Kidney (tissue), 14 donors: Measurements from ENCODE around the gene FAM24B. TPM values are rescaled to one million over a fixed set of nuclear protein-coding genes. Genes with fewer than 3 reads are reported as not detected.

ENCODE experiments used
- DNase-seq, 5 donors: peaks; one replicate each; pipeline ENCODE4 v3.0.0-alpha.2; 2013 to 2020
- FAIRE-seq: peaks from 2 replicates; lab custom pipeline; 2012; peaks lifted over from hg19 to GRCh38; lab: Jason Lieb, UNC
- H3K27ac ChIP-seq, 2 donors: one replicate each; pipeline ENCODE4 v1.7.0; 2013; ENCODE audit warnings: low read depth in 2 of 2, low read length in 2 of 2, inconsistent platforms in 1 of 2
- H3K27me3 ChIP-seq: one replicate; pipeline ENCODE4 v1.7.1; 2013; ENCODE audit warnings: low read length, inconsistent platforms; ENCODE audit not compliant: control insufficient read depth, insufficient read depth
- H3K36me3 ChIP-seq, 3 donors: one replicate each; pipeline versions ENCODE4 v1.7.0 to v1.7.1; 2013; ENCODE audit warnings: low read length in 3 of 3, control low read depth in 1 of 3, inconsistent platforms in 1 of 3; ENCODE audit not compliant: insufficient read depth in 3 of 3, control insufficient read depth in 2 of 3
- H3K4me1 ChIP-seq, 3 donors: one replicate each; pipeline versions ENCODE4 v1.7.0 to v1.7.1; 2013; ENCODE audit warnings: low read length in 3 of 3, inconsistent platforms in 1 of 3, low read depth in 1 of 3; ENCODE audit not compliant: control insufficient read depth in 2 of 3, insufficient read depth in 2 of 3
- H3K4me3 ChIP-seq, 3 donors: one replicate each; pipeline versions ENCODE4 v1.7.0 to v1.8.1; 2013; ENCODE audit warnings: low read length in 3 of 3, control low read depth in 1 of 3, inconsistent platforms in 1 of 3
- H3K9ac ChIP-seq, 3 donors: one replicate each; pipeline versions ENCODE4 v1.7.0 to v1.7.1; 2013; ENCODE audit warnings: low read length in 3 of 3, control low read depth in 1 of 3, inconsistent platforms in 1 of 3
- H3K9me3 ChIP-seq, 3 donors: one replicate each; pipeline versions ENCODE4 v1.7.0 to v1.7.1; 2013; ENCODE audit warnings: low read length in 3 of 3, control low read depth in 1 of 3, inconsistent platforms in 1 of 3; ENCODE audit not compliant: control insufficient read depth in 2 of 3, insufficient read depth in 1 of 3
- CTCF ChIP-seq: IDR thresholded peaks from 3 replicates; pipeline ENCODE4 v1.5.1; 2012; ENCODE audit warnings: mild to moderate bottlenecking, moderate library complexity, borderline replicate concordance; ENCODE audit not compliant: insufficient read depth; ENCODE audit errors: extremely low read depth
- intact Hi-C: fragments of 100-400 bp; cut with DNase I; formaldehyde crosslinking; loops from one replicate; pipeline ENCODE4 v1.11.1; 2022
- polyA plus RNA-seq: library from polyadenylated mRNA; stranded (reverse); fragments of 350-450 nt; fragmentation: Illumina TruSeq; extraction: RNeasy Lipid Tissue Mini Kit (QIAGEN cat#74804); gene quantifications from one replicate; pipeline ENCODE4 v1.2.3, GENCODE V29; 2014; ENCODE audit warnings: low read depth, low replicate concordance; ENCODE audit not compliant: insufficient read depth
- total RNA-seq: library from RNA; stranded (reverse); fragmentation: NEBNext Ultra II Directional; extraction: Animal tissue kit (Norgen Biotek cat#: 25700); gene quantifications from one replicate; pipeline ENCODE4 v1.2.1, GENCODE V29; 2021
- donor health status: control.
- donor health status: control.
- donor health status: control.
- donor health status: control.
- donor health status: control.
- donor health status: DM: yes; HTN: yes; CAD: no.
- donor health status: Normal renal cell carcinoma (clear cell type).

FAM24B gene
- total and polyA plus RNA-seq, 2 donors from 2014 or later: 3.8 to 26.7 TPM

DNA sequence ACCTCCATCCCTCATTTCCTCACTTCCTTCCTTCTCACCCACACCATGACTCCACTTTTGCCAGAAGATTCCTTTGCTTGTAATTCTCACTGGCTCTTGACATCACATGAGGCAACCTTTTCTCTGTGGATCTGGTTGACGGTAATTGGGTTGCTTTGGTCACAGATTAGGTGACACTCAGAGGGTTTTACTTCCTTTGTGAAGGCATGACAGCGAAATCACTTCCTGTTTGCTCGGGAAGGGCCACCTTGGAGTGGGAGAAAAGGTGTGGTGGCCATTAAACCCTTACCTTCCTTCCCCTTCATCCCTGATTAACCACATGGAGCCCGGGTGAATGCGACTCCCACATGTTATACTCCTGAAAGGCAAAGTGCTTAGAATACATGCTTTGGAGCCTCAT, 63.9 kb downstream of the FAM24B start:
- DNase-seq (no peak), FAIRE-seq (no peak)
- no peak overlapping the region for H3K27ac ChIP-seq
- H3K4me3 ChIP-seq: no peak overlapping the region
- intact Hi-C loops: no loop called here
- no peaks in the 10 kb centered on the region for H3K4me1 ChIP-seq
- H3K9ac ChIP-seq: no peak overlapping the region
- H3K27me3 ChIP-seq: peaks cover 7% of the 10 kb centered on the region
- TF ChIP-seq CTCF: no peak
- H3K9me3 ChIP-seq: no peaks in the 10 kb centered on the region
- H3K36me3 ChIP-seq: no peaks in the 10 kb centered on the region

- FAIRE-seq: no peak
- intact Hi-C loops: no loop called here
These were observed 64.9 kb downstream of the FAM24B start for GRCh38 chr10:122814493-122814892.

DNA sequence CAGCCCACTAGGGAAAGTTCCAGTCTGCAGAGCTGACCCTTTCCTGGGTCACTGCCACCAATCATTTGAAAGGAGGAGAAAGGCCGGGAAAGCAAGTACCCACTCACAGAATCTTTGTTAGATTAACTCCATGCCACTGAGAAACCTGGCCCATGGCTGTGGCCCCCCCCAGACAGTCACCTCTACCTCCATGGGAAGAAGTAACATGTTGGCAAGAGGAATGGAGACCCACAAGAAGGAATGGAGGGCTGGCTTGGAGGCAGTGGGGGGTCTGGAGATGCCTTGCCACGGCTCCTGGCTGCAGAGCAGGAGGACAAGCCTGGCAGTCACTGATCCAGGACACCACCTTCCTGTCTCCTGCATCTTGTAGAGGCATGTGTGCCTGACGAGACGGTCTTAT, 66.6 kb downstream of the FAM24B start:
- no peak overlapping the region for H3K4me3 ChIP-seq
- intact Hi-C loops: no loop called here
- no peak for FAIRE-seq

More at GRCh38 chr10:122814493-122814892, 64.9 kb downstream of the FAM24B start:
- H3K36me3 ChIP-seq: no peaks in the 10 kb centered on the region
- no peak for TF ChIP-seq CTCF
- H3K27me3 ChIP-seq: peaks cover 6% of the 10 kb centered on the region
- no peak for DNase-seq
- H3K27ac ChIP-seq: no peak overlapping the region
- no peak overlapping the region for H3K9ac ChIP-seq
- no peaks in the 10 kb centered on the region for H3K4me1 ChIP-seq
- H3K4me3 ChIP-seq: no peak overlapping the region
- H3K9me3 ChIP-seq: no peaks in the 10 kb centered on the region

More for the DNA sequence above, 66.6 kb downstream of the FAM24B start:
- H3K27me3 ChIP-seq: no peaks in the 10 kb centered on the region
- H3K36me3 ChIP-seq: no peaks in the 10 kb centered on the region
- no peaks in the 10 kb centered on the region for H3K9me3 ChIP-seq
- H3K9ac ChIP-seq: no peak overlapping the region
- no peak for DNase-seq
- no peaks in the 10 kb centered on the region for H3K4me1 ChIP-seq
- no peak overlapping the region for H3K27ac ChIP-seq
- TF ChIP-seq CTCF: no peak
